MCF 10A (cell line): ENCODE data around the gene HSPA1B. TPM values are rescaled to one million over a fixed set of nuclear protein-coding genes. Genes with fewer than 3 reads are reported as not detected.

Source experiments
- BruUV-seq: library from RNA; stranded (reverse); fragments of 400-500 nt; replicated peaks from 2 replicates; lab custom pipeline; 2021; lab: Mats Ljungman, UMichigan
- CTCF ChIA-PET: fragments of 300-600 bp; sonication (Branson Sonifier 250); formaldehyde crosslinking; extraction: SDS; loops from one replicate; lab custom pipeline; 2021; ENCODE audit warnings: antibody characterized with exemption, inconsistent platforms; lab: Yijun Ruan, JAX
- POLR2A ChIA-PET: fragments of 300-600, 350-650 bp; sonication (Branson Sonifier 250); formaldehyde crosslinking; extraction: SDS; loops from one replicate; lab custom pipeline; 2020; ENCODE audit warnings: antibody characterized with exemption, inconsistent platforms; lab: Yijun Ruan, JAX
- DNase-seq: peaks from one replicate; pipeline ENCODE4 v3.0.0-alpha.2; 2018; ENCODE audit not compliant: unreplicated experiment
- H3K27ac Mint-ChIP-seq: one replicate; pipeline ENCODE4 v1.8.0; 2022; ENCODE audit warnings: mild to moderate bottlenecking, low read depth, mixed read lengths; ENCODE audit not compliant: unreplicated experiment
- H3K27me3 Mint-ChIP-seq: one replicate; pipeline ENCODE4 v1.8.0; 2022; ENCODE audit warnings: mixed read lengths; ENCODE audit not compliant: insufficient read depth, unreplicated experiment
- H3K36me3 Mint-ChIP-seq: one replicate; pipeline ENCODE4 v1.8.0; 2022; ENCODE audit warnings: mild to moderate bottlenecking, moderate library complexity, mixed read lengths; ENCODE audit not compliant: insufficient read depth, unreplicated experiment
- H3K4me1 Mint-ChIP-seq: one replicate; pipeline ENCODE4 v1.8.0; 2022; ENCODE audit warnings: mixed read lengths; ENCODE audit not compliant: insufficient read depth, unreplicated experiment
- H3K4me3 Mint-ChIP-seq: one replicate; pipeline ENCODE4 v1.8.0; 2022; ENCODE audit warnings: mild to moderate bottlenecking, moderate library complexity, mixed read lengths; ENCODE audit not compliant: unreplicated experiment
- H3K9me3 Mint-ChIP-seq: one replicate; pipeline ENCODE4 v1.8.0; 2022; ENCODE audit warnings: mixed read lengths; ENCODE audit not compliant: unreplicated experiment
- CTCF ChIP-seq: fragments of 200-600 bp; IDR thresholded peaks from one replicate; pipeline ENCODE4 v1.8.0; 2022; ENCODE audit warnings: antibody characterized with exemption, mild to moderate bottlenecking; ENCODE audit not compliant: unreplicated experiment
- intact Hi-C: fragments of 100-400 bp; cut with micrococcal nuclease; formaldehyde crosslinking; loops from 2 replicates; pipeline ENCODE4 v1.14.1; 2022
- total RNA-seq: library from RNA; stranded (reverse); gene quantifications from 2 replicates; pipeline ENCODE4 v1.2.3, GENCODE V29; 2022

Gene HSPA1B
- total RNA-seq, 1 experiment from 2014 or later = 29.8 TPM

- no TSS peak for BruUV-seq
- Mint-ChIP-seq H3K4me1 (no peaks in the 10 kb centered on the region), H3K27me3 (no peaks in the 10 kb centered on the region), H3K27ac (peak overlapping the region; percentile 25), H3K9me3 (no peaks in the 10 kb centered on the region), H3K4me3 (no peak overlapping the region), H3K36me3 (peaks cover 22% of the 10 kb centered on the region)
- intact Hi-C loops = no loop called here
- no peak for TF ChIP-seq CTCF
- POLR2A ChIA-PET = interaction anchor here (0.7 to 1.6 kb wide), 3 partner anchors 14 to 215 kb away, joined by 3 to 7 read pairs (median 3); partner anchors contain the start of gene NEU1
- DNase-seq = no peak
- CTCF ChIA-PET = interaction anchor here (1.1 to 1.3 kb wide), 2 partner anchors 11 to 13 kb away, joined by 5 to 6 read pairs; no protein-coding TSS in a partner anchor
These were observed 48.8 kb downstream of the HSPA1B start for GRCh38 chr6:31876357-31876756.

DNA sequence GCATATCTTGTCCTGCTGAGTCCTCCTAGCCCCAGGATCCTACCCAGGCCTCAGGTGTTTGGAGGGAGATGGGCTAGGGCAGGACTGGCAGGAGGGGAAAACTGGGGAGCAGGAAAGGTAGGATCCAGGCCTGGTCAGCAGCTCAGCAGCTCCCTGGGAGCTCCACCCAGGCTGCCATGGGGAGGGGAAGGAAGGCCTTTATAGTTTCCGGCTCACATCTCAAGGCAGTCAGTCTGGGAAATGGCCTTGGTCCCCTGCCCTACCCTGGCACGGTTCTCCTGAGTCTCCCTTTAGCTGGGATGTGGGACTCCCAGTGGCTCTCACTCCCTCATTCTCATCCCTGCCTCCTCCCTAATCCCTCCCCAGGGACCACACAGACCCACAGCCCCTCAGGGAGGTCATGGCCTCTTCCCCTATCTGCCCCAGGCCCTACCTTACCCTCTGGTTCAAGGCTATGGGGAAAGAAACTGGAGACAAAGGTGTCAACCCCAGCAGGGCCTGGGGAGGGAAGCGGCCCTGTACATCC, 49.6 kb downstream of the HSPA1B start:
- no TSS peak for BruUV-seq
- intact Hi-C loops = no loop called here
- ChIA-PET CTCF (no interaction called here), POLR2A (no interaction called here)
- no peak for TF ChIP-seq CTCF
- Mint-ChIP-seq H3K27ac (no peak overlapping the region), H3K9me3 (no peaks in the 10 kb centered on the region), H3K36me3 (peaks cover 31% of the 10 kb centered on the region), H3K27me3 (no peaks in the 10 kb centered on the region), H3K4me3 (no peak overlapping the region), H3K4me1 (no peaks in the 10 kb centered on the region)
- DNase-seq = no peak

DNA sequence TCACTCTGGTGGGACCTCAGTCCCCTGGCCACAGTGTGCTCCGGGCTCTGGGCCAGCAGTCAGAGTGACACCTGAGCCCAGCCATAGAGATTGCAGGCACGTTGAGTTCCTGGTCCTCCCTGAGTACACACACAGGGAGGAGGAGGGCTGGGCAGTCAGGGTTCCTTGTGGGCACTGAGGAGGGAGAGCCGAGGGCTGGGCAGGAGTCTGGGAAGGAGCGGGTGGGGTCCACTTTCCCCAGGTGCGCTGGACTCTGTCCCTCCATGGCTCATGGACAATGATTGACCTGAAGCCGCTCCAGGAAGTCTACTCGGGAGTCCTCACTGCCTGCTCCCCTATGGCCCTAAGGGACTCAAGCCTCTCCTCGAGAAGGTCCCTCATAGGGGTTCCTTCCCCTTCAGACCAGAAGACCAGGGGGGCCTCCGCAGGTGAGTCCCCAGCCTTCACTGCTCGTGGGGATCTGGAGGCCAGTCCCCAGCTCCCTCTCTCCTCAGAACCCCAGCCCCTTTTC, 50.2 kb downstream of the HSPA1B start:
- no peak for TF ChIP-seq CTCF
- Mint-ChIP-seq H3K36me3 (peaks cover 36% of the 10 kb centered on the region), H3K27ac (no peak overlapping the region), H3K9me3 (no peaks in the 10 kb centered on the region), H3K4me3 (no peak overlapping the region), H3K4me1 (no peaks in the 10 kb centered on the region), H3K27me3 (no peaks in the 10 kb centered on the region)
- BruUV-seq = no TSS peak
- ChIA-PET POLR2A (no interaction called here), CTCF (no interaction called here)
- intact Hi-C loops = no loop called here
- DNase-seq = no peak

DNA sequence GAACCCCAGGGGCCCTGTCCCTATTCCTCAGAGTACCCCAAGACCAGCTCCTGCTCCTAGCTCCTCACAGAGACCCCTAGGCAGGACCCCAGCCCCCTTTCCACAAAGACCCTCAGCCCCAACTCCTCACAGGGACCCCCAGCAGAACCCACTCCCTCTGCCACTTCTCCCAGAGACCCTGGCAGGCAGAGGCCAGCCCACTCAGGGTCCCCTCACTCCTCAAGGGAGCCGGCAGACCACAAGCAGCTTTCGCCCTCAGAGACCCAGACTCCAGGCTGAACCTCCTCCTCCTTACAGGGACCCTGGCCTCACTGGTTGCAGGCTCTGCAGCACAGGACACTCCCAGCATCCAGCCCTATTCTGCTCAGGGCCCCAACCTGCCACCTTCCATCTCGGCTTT, 50.7 kb downstream of the HSPA1B start:
- peaks cover 39% of the 10 kb centered on the region for H3K36me3 Mint-ChIP-seq
- POLR2A ChIA-PET = no interaction called here
- no peaks in the 10 kb centered on the region for H3K9me3 Mint-ChIP-seq
- H3K4me3 Mint-ChIP-seq = no peak overlapping the region
- no peaks in the 10 kb centered on the region for H3K27me3 Mint-ChIP-seq
- DNase-seq = no peak
- no peaks in the 10 kb centered on the region for H3K4me1 Mint-ChIP-seq
- H3K27ac Mint-ChIP-seq = no peak overlapping the region
- CTCF ChIA-PET = no interaction called here
- intact Hi-C loops = no loop called here
- no peak for TF ChIP-seq CTCF
- no TSS peak for BruUV-seq
